NCI-H2196 (cell line): ENCODE measurements around the gene GYPC.
"Not testable (repeated sequence)": the region's sequence is repeated elsewhere in the genome, so short reads cannot be mapped to it uniquely, and the experiment has no call there.

Source experiments
- DNase-seq: peaks from one replicate; lab custom pipeline; 2025; ENCODE audit not compliant: unreplicated experiment; lab: John Stamatoyannopoulos, UW

The GYPC gene

DNA sequence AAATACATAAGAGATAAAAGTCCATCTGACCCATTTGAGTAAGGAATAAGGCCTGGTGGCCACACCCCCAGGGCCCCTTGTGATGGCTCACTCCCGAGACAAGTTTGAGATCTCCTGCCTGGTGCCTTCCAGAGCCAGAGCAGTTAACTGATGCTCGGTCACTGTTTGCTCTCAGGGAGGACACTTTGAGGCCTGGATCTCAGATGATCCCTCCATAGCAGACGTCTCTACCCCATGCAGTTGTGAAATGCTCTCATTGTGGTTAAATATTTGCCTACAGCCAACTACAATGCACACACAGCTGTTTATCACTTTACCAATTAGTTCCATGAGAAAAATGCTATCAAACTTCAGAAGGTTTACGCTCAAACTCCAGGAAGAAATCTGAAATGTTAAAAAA, 12.3 kb downstream of the GYPC start:
- no peak for DNase-seq

DNA sequence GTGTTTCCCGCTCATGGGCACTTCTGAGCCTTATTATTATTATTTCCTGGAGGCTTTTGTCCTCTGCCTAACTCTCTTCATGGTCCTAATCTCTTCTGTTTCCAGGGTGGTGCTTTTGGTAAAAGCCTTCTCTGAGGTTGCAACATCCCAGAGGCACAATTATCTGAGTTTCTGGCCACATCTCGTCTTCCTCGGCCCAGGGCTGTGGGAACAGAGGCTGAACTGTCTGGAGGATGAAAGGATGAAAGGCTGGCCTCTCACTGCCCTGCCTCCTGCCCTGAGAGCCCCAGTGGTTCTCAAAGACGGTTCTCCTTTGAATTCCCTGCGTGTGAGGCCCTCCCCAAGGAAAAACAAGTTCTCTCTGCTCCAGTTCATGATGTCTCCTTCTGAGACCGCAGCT, 13.8 kb downstream of the GYPC start:
- no peak for DNase-seq

DNA sequence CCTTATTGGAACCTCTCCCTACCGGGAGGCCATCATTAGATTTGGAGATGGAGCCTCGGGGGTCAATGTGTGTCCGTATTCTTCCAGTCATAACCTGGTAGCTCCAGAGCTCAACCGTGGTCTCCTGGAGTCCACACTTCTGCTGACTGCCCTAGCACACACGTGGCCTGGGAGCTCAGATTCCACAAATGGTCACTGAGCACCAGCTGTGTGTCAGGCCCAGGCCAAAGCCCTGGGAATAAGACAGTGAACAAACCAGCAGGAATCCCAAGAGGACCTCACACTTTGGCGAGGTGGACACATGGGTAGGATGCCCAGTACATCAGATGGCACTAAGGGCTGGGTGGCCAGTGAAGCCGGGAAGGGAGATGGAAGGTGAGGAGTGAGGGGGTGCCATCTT, 15.5 kb downstream of the GYPC start:
- no peak for DNase-seq

DNA sequence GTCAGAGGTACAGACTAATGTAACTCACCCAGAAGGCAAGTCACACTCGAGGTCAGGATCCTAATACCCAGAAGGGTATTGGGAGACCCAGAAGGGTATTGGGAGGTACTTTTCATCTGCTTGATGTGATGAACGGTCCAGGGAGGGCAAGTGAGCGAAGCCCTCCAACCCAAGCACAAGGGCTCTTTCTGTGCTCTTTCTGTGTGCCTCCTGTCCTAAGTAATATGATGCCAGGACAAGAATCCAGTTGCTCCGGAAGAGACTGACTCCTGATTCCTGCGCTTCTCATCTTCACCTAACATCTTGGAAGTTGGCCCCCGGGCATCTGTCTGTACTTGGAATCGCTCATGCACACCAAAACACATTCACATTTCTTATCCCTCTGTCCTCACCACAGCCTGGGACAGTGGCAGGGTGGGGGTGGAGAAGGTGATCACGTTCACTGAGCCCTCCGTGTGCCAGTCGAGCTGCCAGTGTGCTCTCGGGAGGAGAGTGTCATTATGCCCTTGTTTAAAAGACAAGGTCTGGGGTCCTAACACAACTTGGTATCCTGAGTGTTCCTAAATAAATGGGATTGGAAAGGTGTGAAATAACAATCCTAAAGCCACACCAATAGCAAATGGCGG, 17.1 kb downstream of the GYPC start:
- no peak for DNase-seq

DNA sequence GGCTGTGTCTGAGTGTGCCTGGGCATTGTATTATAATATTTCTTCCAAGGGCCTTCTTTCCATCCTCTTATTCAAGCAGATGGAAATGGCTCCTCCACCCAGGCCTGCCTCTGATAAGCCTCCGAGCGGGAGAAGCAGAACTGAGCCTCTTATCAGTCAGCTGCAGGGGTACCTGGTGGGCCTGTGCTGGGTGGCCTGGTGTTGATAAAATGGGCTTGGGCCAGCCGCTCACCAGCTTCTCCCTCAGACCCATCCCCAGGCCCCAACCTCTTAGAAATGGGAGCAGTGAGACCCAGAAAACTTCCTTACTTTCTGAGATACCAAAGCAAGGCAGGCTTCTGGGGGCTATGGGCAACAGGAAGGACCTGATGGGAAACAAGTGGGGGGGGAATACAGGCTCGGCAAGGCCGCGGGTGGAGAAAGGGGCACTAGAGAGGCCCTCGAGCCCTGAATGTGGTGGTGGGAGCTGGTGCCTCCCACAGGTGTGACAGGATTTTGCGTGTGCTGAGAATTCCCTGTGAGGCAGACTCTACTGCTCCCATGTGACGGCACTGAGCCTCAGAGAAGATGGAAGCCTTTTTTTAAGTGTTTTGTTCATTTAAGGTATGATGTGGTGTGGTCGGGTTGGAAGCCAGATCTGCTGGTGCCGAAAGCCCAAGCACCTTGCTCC, 18.3 kb downstream of the GYPC start:
- no peak for DNase-seq

DNA sequence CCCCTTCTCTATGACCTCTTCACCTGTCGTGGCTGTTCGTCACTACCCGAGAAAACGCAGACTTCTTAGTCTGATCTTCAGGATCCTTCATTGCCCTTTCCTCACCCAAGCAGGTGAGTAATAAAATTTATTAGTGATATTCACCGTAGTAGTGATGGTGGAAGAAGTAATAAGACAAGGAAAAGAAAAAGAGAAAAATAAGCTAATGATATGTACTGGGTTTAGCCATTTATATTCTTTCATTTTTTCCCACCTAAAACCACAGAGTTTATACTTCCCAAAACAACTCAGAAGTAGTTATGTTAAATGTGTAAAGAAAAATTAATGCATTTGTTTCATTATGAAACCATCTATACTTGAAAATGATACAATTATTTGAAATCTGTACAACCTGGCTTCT, 19.7 kb downstream of the GYPC start:
- DNase-seq, result no peak

DNA sequence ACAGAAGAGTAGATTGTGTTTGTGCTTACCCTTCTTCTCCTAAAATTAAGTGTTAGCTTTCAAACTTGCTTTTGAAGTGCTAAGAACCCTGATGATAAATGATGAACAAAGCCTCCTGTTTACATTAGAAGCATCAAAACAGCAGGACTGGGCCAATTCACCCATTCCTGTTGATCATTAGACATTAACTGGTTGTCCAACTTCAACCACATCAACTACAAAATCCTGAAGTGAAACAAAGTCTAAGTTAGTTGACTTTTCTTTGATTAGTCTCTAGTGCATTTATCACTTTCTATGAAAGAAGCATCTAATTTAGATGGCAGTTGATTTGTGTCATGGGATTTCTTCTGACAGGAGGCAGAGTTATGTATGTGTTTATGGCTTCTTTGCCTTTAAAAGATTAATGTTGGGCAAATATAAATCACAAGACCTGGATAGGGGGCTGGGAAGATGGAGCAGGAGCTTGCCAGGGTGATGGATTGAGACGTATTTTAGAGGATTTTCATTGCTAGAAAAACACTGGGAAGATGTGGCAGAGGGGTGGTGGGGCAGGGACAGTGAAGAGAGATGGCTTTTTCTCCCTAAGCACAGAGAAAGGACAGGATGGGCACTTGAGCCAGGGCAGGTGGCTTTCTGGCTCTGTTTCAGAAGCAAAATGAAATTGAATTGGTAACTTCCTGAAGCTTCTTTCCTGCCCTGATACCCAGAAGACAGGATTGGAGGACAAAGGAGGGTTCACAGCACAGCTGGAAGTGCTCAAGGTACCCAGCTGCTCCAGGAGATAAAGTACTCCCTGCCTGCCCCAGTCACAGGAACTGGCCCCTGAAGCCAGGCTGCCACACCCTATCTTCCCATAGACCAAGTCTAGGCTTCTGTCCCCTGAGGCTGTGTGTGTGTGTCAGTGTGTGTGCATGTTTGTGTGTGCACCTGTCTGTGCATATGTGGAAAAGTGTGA, 20.5 kb downstream of the GYPC start:
- no peak for DNase-seq

DNA sequence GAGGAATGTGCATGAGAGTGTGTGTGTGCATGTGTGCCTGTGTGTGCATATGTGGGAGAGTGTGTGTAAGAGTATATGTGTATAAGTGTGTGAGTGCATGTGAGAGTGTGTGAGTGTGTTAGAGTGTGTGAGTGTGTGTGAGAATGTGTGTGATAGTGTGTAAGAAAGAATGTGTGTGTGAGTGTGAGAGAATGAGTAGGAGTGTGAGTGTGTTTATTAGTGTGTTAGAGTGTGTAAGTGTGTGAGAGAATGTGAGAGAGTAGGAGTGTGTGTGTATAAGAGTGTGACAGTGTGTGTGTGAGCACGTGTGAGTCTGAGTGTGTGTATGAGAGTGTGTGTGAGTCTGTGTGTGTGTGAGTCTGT, 21.2 kb downstream of the GYPC start:
- DNase-seq, result no peak

DNA sequence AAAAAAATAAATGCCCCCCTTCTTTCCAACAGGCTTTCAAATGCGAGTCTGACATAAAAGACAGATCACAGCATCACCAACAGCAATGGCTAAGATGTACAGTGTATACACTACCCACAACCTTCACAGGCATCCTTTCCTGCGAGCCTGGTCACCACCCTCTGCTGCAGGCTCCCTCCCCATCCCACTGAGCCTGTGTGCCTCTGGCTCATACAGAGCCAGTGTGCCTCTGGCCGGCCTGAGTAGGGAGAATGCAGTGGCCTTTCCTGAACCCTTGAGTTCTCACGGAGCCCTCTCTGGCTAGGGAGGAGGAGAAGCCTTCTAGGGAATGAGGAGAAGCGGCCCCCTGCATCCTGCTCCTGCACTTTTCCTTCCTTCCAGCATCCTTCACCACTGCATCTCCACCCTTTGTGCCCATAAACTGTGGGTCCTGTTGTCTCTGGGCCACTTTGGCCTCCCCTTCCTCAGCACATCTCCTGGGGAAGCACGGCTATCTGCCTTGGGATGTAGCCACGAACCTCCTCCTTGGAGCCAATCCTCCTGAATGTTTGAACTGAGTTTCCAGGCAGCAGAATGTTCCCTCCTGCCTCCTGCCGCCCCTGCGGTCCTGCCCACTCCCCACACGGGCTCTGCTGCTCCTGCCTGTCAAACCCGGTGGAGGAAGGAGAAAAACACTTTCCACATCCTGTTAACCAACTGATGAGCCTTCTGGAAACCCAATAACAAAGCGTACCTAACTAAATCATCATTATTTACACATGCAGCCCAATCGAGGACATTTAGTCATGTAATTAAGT, 22.5 kb downstream of the GYPC start:
- no peak for DNase-seq

DNA sequence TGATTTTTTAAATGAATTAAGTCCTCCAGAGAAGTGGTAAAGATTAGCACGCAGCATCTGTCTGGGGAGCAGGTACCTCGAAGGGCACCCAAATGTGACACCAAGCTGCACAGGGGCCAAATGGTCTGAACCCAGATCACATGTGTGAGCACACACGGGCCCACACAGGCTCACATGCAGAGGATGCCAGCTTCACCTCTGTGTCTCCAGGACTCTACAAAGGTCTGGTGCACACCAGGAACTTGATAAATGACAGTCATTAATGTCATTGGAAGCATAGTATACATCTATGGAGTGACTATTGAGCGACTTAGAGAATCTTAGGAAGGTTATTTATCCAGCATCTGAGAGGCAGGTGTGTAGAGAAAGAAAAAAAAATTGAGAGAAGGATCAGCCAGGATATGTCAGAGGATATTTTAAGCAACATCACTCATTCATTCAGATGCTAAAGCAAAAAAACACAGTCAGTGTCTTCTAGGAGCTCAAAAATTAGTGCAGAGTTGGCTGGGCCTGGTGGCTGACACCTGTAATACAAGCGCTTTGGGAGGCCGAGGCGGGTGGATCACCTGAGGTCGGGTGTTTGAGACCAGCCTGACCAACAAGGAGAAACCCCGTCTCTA, 23.2 kb downstream of the GYPC start:
- no peak for DNase-seq

DNA sequence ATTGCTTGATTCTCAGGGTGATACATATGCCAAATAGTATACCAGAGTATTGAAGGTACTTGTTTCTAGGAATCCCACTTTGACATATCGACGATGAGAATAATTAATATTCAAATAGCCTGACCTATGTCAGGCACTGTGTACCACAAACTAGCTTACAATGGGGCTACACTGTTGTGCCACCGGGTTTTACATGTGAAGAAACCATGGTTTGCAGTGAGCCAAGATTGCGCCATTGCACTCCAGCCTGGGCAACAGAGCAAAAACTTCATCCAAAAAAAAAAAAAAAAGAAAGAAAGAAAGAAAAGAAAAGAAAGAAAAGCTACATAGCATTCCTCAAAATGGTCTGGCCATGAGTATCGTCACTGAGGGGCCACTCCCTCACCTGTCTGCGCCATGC, 25.5 kb downstream of the GYPC start:
- no peak for DNase-seq

DNA sequence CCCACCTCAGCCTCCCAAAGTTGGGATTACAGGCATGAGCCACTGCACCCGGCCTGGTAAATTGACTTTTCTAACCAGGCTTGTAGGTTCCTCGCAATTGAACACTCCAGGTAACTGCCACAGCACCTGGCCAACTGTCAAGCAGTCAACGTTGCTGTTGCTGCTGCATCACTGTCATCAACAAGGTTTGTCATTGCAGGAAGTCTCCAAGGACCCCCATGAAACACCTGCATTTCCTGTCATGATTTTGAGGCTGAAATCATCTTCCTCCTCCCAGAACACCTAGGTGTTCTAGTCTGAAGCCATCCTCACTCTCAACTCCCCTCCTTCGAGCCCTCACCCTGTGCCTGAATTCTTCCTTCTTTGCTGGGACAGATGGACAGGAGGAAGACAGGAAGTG, 29.7 kb downstream of the GYPC start:
- no peak for DNase-seq

DNA sequence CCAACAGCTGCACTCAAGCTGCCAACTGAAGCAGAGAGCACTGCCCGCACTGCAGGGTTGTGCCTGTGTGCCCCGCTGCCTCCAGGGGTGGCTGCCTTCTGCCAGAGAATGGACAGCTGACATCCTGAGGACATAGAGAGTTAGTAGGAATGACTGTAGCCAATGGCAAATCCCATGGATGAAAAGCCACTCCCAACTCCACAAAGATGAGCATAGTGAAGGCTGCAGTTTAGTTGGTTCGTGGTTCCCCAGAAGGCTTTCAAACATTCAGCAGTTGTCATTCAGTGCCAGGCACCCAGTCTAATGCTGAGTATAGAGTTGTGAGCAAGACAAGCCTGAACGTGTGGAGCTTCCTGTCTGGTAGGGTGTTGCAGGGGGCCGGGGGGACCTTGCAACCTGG, 30.3 kb downstream of the GYPC start:
- DNase-seq, result no peak

DNA sequence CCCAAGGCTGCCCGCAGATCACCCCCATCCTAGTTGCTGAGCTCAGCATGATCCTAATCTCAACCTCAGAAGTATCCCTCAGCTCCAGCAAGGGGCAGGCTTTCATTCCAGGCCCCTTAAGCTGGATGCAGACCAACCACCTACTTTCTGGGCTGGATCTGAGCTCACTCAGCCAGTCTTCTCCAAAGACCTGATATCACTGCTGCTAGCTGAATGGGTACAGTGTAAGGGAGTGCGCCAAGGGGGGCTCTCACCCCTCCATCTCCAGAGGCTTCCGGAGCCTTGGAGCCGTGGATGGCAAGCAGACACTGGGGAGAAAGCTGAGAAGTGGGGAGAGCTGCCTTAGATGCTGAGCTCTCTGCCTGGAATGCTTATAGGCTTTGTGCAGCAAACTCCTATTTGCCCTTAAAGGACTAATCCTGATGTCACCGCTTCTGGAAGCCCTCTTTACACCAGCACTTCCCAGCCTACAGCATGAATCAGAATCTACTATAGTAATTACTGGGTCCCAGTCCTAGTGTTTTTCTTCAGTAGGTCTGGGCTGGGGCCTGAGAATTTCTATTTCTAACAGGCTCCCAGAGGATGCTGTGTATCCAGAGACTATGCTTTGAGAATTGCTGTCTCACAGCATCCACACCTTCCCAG, 31.0 kb downstream of the GYPC start:
- DNase-seq, result no peak

DNA sequence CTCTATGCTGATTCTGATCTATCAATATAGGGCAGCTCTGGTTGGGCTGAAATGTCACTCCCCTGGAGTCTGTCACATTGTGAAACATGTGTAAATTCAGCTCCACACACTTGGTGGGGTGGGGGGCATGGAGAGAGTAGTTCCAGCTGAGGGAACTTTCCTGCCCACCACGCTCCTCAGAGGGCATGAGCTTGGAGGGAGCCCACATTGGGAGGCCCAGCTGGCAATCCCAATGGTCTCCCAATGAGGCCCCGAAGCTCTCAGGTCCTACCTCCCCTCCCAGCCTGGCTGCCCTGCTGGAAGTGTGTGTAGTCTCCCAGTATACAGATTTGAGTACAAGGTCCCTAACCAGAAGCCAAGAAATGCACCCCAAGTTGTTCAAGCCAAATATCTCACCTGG, 31.5 kb downstream of the GYPC start:
- DNase-seq, result no peak

DNA sequence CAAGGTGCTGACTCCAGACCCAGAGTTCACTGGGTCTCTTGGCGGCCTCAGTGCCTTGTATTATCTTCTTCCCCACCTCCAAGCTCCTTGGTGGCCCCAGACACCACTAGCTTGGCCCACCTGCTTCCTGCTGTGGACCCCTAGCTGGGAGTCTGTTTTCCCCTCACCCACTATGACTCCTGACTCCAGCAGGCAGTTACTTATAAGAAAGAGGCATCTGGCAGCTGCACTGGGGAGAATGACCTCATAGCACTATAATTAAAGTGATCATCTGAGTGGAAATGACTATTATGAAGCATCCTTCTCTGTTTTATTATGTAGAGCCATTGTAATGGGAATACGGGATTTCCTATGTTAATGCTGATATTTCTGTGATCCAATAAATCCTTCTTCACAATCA, 32.6 kb downstream of the GYPC start:
- not testable (repeated sequence) for DNase-seq

DNA sequence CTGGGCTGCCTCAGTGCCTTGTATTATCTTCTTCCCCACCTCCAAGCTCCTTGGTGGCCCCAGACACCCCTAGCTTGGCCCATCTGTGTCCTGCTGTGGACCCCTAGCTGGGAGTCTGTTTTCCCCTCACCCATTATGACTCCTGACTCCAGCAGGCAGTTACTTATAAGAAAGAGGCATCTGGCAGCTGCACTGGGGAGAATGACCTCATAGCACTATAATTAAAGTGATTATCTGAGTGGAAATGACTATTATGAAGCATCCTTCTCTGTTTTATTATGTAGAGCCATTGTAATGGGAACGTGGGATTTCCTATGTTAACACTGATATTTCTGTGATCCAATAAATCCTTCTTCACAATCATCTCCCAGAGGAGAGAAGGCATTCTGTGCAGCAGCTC, 36.3 kb downstream of the GYPC start:
- DNase-seq, result not testable (repeated sequence)

DNA sequence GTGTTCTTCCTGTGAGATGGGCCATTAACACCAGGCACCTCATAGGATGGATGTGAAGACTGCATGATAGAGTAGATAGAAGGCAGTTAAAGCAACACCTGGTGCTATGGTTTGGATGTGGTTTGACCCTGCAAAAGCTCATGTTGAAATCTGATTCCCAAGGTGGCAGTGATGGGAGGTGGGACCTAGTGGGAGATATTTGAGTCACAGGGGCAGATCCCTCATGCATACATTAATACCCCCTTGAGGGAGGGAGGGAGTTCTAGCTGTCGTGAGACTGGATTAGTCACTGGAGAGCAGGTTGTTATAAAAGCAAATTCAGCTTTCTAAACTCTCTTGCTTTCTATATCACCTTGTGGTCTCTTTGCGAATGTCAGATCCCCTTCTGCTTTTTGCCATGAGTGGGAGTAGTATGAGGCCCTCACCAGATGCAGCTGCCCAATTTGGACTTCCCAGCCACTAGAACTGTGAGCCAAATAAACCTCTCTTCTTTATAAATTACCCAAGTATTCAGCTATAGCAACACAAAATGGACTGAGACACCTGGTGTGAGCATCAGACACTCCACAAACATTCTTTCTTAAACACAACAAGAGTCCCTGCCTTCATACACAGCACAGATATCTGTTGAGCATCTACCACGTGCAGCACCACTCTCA, 37.1 kb downstream of the GYPC start:
- not testable (repeated sequence) for DNase-seq

DNA sequence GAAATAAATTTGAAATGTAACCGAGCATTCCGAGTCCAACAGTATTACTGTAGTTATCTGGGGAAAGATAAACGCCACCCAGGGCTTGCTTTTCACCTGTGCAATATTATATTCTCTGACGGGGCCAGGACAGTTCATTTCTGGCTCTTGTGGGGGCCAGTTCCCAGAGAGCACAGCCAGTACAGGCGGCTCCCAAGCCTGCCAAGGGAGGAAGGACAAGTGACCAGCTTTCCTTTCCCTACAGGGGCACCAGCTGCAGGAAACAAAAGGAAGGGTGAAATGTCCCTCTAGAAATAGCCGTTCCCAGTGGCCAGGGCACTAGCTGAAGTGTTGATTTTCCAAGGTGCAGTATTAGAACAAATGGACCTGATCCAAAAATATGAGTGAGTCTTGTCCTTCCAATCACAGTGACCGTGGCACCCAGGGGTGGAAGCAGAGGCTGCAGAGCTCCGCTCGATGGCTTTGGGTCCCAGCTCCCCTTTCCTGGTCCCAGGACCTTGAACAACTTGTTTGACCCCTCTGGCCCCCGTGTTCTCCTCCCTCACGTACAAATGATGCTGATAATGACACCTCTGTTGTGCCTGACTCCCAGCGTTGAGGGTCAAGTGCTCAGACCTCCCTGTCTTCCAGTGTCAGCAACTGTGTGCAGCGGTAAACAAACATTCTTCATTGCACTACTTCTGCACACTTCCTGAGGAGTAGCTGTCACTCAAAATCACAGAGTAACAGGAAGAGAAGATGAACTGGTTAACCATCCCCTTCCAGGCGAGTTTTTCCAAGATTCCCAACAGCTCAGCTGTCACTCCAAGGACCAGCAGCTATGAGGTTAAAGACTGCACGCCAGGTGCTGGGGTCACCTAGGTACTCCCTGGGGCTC, 40.9 kb downstream of the GYPC start:
- no peak for DNase-seq
